ENCODE data around the gene STXBP6. TPM values are rescaled to one million over a fixed set of nuclear protein-coding genes. Genes with fewer than 3 reads are reported as not detected.

The STXBP6 gene
- total and polyA plus RNA-seq, 2 of the 13 experiments (the other 11 are each of a cell fraction or from before 2014, with no cell fraction given) = 35.3 to 42.8 TPM

- ChIA-PET CTCF (ENCODE audit: low intra/inter-chr PET ratio, low total read pairs) (no interaction called here), POLR2A (no interaction called here)
- Histone ChIP-seq H3K4me1 (ENCODE audit: insufficient read depth, low read length) (peaks cover 11% of the 10 kb centered on the region; the same call in 1 of the 2 replicates), H2AFZ (ENCODE audit: low read length) (no peak overlapping the region), H3K79me2 (ENCODE audit: insufficient read depth, low read length) (no peaks in the 10 kb centered on the region), H3K9me3 (ENCODE audit: low read length) (no peaks in the 10 kb centered on the region), H3K27me3 (ENCODE audit: control insufficient read depth in 1 of 2, insufficient read depth in 2 of 2, low read length in 2 of 2) (peaks cover 0 to 3% of the 10 kb centered on the region in 2 experiments; a peak in 1 of 5 replicates), H3K27ac (ENCODE audit: extremely low read length, insufficient read depth, low read length) (no peak overlapping the region), H4K20me1 (ENCODE audit: insufficient read depth, low read length) (no peaks in the 10 kb centered on the region), H3K4me2 (ENCODE audit: low read depth, low read length) (no peak overlapping the region), H3K36me3 (replicated peaks in 1 of 2; ENCODE audit: control insufficient read depth in 1 of 2, insufficient read depth in 2 of 2, low read length in 2 of 2) (no peaks in the 10 kb centered on the region), H3K9ac (ENCODE audit: insufficient read depth, low read depth, low read length) (no peak overlapping the region), H3K4me3 (replicated peaks in 1 of 3; ENCODE audit: insufficient read depth in 1 of 3, low read depth in 2 of 3, low read length in 3 of 3) (no peak overlapping the region)
- BruUV-seq (replicated peaks) = no TSS peak
- FAIRE-seq (no peak), DNase-seq (ENCODE audit: low spot score) (peak; percentile 46), ATAC-seq (no peak)
- intact Hi-C loops (cut with micrococcal nuclease; ENCODE audit: unreplicated experiment) (no loop called here), in situ Hi-C loops (cut with HindIII; ENCODE audit: extremely low pct_ligation_motif_present, low pct_unique_long_range_greater_than_20kb) (no loop called here)
- 36% methylated on average over 3 of the region's 3 CpGs for WGBS (ENCODE audit: low lambda C conversion rate)
- TF ChIP-seq HNF4A (CRISPR knock-in tag; IDR thresholded peaks at IDR 0.05) (peak; percentile 68), ZBTB1 (CRISPR knock-in tag; IDR thresholded peaks at IDR 0.05; ENCODE audit: borderline replicate concordance) (no peak), THYN1 (CRISPR knock-in tag; IDR thresholded peaks at IDR 0.05; ENCODE audit: borderline replicate concordance, low read depth) (no peak), ZMYM4 (CRISPR knock-in tag; IDR thresholded peaks at IDR 0.05) (peak; percentile 52), ZNF235 (CRISPR knock-in tag; IDR thresholded peaks at IDR 0.05; ENCODE audit: borderline replicate concordance) (no peak), ISL2 (CRISPR knock-in tag; IDR thresholded peaks at IDR 0.05) (peak; percentile 45; the same call in 1 of the 2 replicates), EP300 (IDR thresholded peaks at IDR 0.05; ENCODE audit: low read depth in 2 of 2, low read length in 2 of 2) (0 out of 4 replicates have a peak, but pooled peaks of 1 of the 2 experiments have one; percentile 16), EP300 (CRISPR knock-in tag; IDR thresholded peaks at IDR 0.05; ENCODE audit: borderline replicate concordance) (no peak), HNF4G (IDR thresholded peaks at IDR 0.05; ENCODE audit: borderline replicate concordance, low read depth, low read length) (0 out of 2 replicates have a peak, but pooled peaks have one; percentile 26), HNF4G (CRISPR knock-in tag; IDR thresholded peaks at IDR 0.05; ENCODE audit: borderline replicate concordance, low read depth) (no peak), HNRNPUL1 (IDR thresholded peaks at IDR 0.05; ENCODE audit: low read depth, low read length) (no peak), ZNF503 (CRISPR knock-in tag; IDR thresholded peaks at IDR 0.05) (no peak)
- TF ChIP-seq, protein P1, sequence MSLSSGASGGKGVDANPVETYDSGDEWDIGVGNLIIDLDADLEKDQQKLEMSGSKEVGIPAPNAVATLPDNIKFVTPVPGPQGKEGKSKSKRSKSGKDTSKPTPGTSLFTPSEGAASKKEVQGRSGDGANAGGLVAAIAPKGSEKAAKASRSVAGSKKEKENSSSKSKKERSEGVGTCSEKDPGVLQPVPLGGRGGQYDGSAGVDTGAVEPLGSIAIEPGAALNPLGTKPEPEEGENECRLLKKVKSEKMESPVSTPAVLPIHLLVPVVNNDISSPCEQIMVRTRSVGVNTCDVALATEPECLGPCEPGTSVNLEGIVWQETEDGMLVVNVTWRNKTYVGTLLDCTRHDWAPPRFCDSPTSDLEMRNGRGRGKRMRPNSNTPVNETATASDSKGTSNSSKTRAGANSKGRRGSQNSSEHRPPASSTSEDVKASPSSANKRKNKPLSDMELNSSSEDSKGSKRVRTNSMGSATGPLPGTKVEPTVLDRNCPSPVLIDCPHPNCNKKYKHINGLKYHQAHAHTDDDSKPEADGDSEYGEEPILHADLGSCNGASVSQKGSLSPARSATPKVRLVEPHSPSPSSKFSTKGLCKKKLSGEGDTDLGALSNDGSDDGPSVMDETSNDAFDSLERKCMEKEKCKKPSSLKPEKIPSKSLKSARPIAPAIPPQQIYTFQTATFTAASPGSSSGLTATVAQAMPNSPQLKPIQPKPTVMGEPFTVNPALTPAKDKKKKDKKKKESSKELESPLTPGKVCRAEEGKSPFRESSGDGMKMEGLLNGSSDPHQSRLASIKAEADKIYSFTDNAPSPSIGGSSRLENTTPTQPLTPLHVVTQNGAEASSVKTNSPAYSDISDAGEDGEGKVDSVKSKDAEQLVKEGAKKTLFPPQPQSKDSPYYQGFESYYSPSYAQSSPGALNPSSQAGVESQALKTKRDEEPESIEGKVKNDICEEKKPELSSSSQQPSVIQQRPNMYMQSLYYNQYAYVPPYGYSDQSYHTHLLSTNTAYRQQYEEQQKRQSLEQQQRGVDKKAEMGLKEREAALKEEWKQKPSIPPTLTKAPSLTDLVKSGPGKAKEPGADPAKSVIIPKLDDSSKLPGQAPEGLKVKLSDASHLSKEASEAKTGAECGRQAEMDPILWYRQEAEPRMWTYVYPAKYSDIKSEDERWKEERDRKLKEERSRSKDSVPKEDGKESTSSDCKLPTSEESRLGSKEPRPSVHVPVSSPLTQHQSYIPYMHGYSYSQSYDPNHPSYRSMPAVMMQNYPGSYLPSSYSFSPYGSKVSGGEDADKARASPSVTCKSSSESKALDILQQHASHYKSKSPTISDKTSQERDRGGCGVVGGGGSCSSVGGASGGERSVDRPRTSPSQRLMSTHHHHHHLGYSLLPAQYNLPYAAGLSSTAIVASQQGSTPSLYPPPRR (CRISPR knock-in tag; IDR thresholded peaks at IDR 0.05; ENCODE audit: borderline replicate concordance) = no peak
- TF ChIP-seq, protein P2, sequence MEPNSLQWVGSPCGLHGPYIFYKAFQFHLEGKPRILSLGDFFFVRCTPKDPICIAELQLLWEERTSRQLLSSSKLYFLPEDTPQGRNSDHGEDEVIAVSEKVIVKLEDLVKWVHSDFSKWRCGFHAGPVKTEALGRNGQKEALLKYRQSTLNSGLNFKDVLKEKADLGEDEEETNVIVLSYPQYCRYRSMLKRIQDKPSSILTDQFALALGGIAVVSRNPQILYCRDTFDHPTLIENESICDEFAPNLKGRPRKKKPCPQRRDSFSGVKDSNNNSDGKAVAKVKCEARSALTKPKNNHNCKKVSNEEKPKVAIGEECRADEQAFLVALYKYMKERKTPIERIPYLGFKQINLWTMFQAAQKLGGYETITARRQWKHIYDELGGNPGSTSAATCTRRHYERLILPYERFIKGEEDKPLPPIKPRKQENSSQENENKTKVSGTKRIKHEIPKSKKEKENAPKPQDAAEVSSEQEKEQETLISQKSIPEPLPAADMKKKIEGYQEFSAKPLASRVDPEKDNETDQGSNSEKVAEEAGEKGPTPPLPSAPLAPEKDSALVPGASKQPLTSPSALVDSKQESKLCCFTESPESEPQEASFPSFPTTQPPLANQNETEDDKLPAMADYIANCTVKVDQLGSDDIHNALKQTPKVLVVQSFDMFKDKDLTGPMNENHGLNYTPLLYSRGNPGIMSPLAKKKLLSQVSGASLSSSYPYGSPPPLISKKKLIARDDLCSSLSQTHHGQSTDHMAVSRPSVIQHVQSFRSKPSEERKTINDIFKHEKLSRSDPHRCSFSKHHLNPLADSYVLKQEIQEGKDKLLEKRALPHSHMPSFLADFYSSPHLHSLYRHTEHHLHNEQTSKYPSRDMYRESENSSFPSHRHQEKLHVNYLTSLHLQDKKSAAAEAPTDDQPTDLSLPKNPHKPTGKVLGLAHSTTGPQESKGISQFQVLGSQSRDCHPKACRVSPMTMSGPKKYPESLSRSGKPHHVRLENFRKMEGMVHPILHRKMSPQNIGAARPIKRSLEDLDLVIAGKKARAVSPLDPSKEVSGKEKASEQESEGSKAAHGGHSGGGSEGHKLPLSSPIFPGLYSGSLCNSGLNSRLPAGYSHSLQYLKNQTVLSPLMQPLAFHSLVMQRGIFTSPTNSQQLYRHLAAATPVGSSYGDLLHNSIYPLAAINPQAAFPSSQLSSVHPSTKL (CRISPR knock-in tag; IDR thresholded peaks at IDR 0.05) = no peak
These were observed 259.8 kb downstream of the STXBP6 start for GRCh38 chr14:24790196-24790595.

Data from HepG2 (cell line).